GM12891 (cell line): Measurements from ENCODE around the gene CELSR1.
A peak's percentile ranks its signal among the peaks of the same experiment; 100 is the strongest.

Experiments
- DNase-seq: peaks from one replicate; pipeline ENCODE4 v3.0.0; 2011; ENCODE audit warnings: low spot score; ENCODE audit not compliant: insufficient read length
- FAIRE-seq: peaks from 2 replicates; lab custom pipeline; 2011; peaks lifted over from hg19 to GRCh38; lab: Jason Lieb, UNC
- PAX5 ChIP-seq: IDR thresholded peaks from 2 replicates; pipeline ENCODE4 v1.6.1; 2011; ENCODE audit warnings: low read length, moderate library complexity, mild to moderate bottlenecking; ENCODE audit not compliant: insufficient read depth, severe bottlenecking
- POLR2A ChIP-seq: IDR thresholded peaks from 2 replicates; pipeline ENCODE4 v1.6.1; 2011; ENCODE audit warnings: low read depth, low read length, control low read depth
- POLR2AphosphoS5 ChIP-seq: IDR thresholded peaks from 2 replicates; pipeline ENCODE4 v1.6.1; 2011; ENCODE audit warnings: low read depth, low read length, control low read depth
- POU2F2 ChIP-seq: IDR thresholded peaks from 2 replicates; pipeline ENCODE4 v1.6.1; 2011; ENCODE audit warnings: low read depth, mild to moderate bottlenecking, control low read depth, low read length, moderate library complexity
- SPI1 ChIP-seq: IDR thresholded peaks from 2 replicates; pipeline ENCODE4 v1.6.1; 2011; ENCODE audit warnings: low read depth, low read length, control low read depth
- TAF1 ChIP-seq: IDR thresholded peaks from 2 replicates; pipeline ENCODE4 v1.6.1; 2011; ENCODE audit warnings: low read depth, low read length, control low read depth

Gene CELSR1

GRCh38 chr22:46569055-46569847, 31.8 kb upstream of the CELSR1 start:
- no peak for DNase-seq
- no peak for TF ChIP-seq POLR2A
- no peak for TF ChIP-seq POU2F2
- TF ChIP-seq PAX5 = no peak
- no peak for TF ChIP-seq TAF1
- no peak for TF ChIP-seq SPI1
- no peak for TF ChIP-seq POLR2AphosphoS5
- no peak for FAIRE-seq

- DNase-seq = no peak
- no peak for FAIRE-seq
- TF ChIP-seq POLR2A = no peak
- TF ChIP-seq POU2F2 = no peak
- TF ChIP-seq POLR2AphosphoS5 = no peak
- TF ChIP-seq SPI1 = no peak
- TF ChIP-seq PAX5 = no peak
- TF ChIP-seq TAF1 = no peak
These were observed 30.8 kb upstream of the CELSR1 start for GRCh38 chr22:46568102-46568809.

GRCh38 chr22:46567471-46567870, 30.1 kb upstream of the CELSR1 start:
- TF ChIP-seq POU2F2 (no peak), POLR2AphosphoS5 (no peak)
- FAIRE-seq (no peak), DNase-seq (no peak)

- DNase-seq (no peak), FAIRE-seq (no peak)
- TF ChIP-seq POU2F2 (no peak), PAX5 (no peak)
These were observed 26.8 kb upstream of the CELSR1 start for GRCh38 chr22:46564084-46564714.

GRCh38 chr22:46563381-46564083, 26.1 kb upstream of the CELSR1 start:
- TF ChIP-seq SPI1 (no peak), TAF1 (no peak), POU2F2 (no peak), POLR2A (no peak), PAX5 (no peak), POLR2AphosphoS5 (no peak)
- peak; percentile 92 for FAIRE-seq
- peak; percentile 90 for DNase-seq

- peak; percentile 98 for FAIRE-seq
- DNase-seq = peak; percentile 79
These were observed 24.1 kb upstream of the CELSR1 start for GRCh38 chr22:46561435-46561905.

GRCh38 chr22:46560696-46561295, 23.4 kb upstream of the CELSR1 start:
- no peak for FAIRE-seq
- DNase-seq = no peak
- TF ChIP-seq POU2F2 = no peak
- TF ChIP-seq POLR2A = no peak
- TF ChIP-seq SPI1 = no peak
- TF ChIP-seq TAF1 = no peak
- no peak for TF ChIP-seq PAX5
- TF ChIP-seq POLR2AphosphoS5 = no peak

More at GRCh38 chr22:46561435-46561905, 24.1 kb upstream of the CELSR1 start:
- no peak for TF ChIP-seq TAF1
- TF ChIP-seq POLR2A = peak; percentile 14; the same call in 1 of the 2 replicates
- 0 out of 2 replicates have a peak, but pooled peaks have one; percentile 34 for TF ChIP-seq POLR2AphosphoS5

- DNase-seq = no peak
- no peak for FAIRE-seq
- no peak for TF ChIP-seq SPI1
These were observed 20.5 kb upstream of the CELSR1 start for GRCh38 chr22:46557736-46558480.

GRCh38 chr22:46556775-46557174, 19.4 kb upstream of the CELSR1 start:
- FAIRE-seq (no peak), DNase-seq (no peak)

More at GRCh38 chr22:46556775-46557174, 19.4 kb upstream of the CELSR1 start:
- TF ChIP-seq POLR2A (no peak), POU2F2 (no peak), PAX5 (no peak), POLR2AphosphoS5 (no peak), TAF1 (no peak), SPI1 (no peak)
